GM12891 (cell line): ENCODE measurements around the gene LRRC4B.

Experiments used
- DNase-seq: peaks from one replicate; pipeline ENCODE4 v3.0.0; 2011; ENCODE audit warnings: low spot score; ENCODE audit not compliant: insufficient read length
- FAIRE-seq: peaks from 2 replicates; lab custom pipeline; 2011; peaks lifted over from hg19 to GRCh38; lab: Jason Lieb, UNC
- PAX5 ChIP-seq: IDR thresholded peaks from 2 replicates; pipeline ENCODE4 v1.6.1; 2011; ENCODE audit warnings: low read length, moderate library complexity, mild to moderate bottlenecking; ENCODE audit not compliant: insufficient read depth, severe bottlenecking
- POLR2A ChIP-seq: IDR thresholded peaks from 2 replicates; pipeline ENCODE4 v1.6.1; 2011; ENCODE audit warnings: low read depth, low read length, control low read depth
- POLR2AphosphoS5 ChIP-seq: IDR thresholded peaks from 2 replicates; pipeline ENCODE4 v1.6.1; 2011; ENCODE audit warnings: low read depth, low read length, control low read depth
- POU2F2 ChIP-seq: IDR thresholded peaks from 2 replicates; pipeline ENCODE4 v1.6.1; 2011; ENCODE audit warnings: low read depth, mild to moderate bottlenecking, control low read depth, low read length, moderate library complexity
- SPI1 ChIP-seq: IDR thresholded peaks from 2 replicates; pipeline ENCODE4 v1.6.1; 2011; ENCODE audit warnings: low read depth, low read length, control low read depth
- TAF1 ChIP-seq: IDR thresholded peaks from 2 replicates; pipeline ENCODE4 v1.6.1; 2011; ENCODE audit warnings: low read depth, low read length, control low read depth

LRRC4B gene

GRCh38 chr19:50522881-50523280 is 45.4 kb downstream of the LRRC4B start:
- FAIRE-seq: no peak
- DNase-seq: no peak
- TF ChIP-seq PAX5 (no peak), POLR2A (no peak), SPI1 (no peak), POU2F2 (no peak), POLR2AphosphoS5 (no peak), TAF1 (no peak)

GRCh38 chr19:50520822-50521465 is 47.3 kb downstream of the LRRC4B start:
- DNase-seq (no peak), FAIRE-seq (no peak)
- TF ChIP-seq POU2F2 (no peak), TAF1 (no peak), POLR2A (no peak), POLR2AphosphoS5 (no peak), SPI1 (no peak), PAX5 (no peak)

DNA sequence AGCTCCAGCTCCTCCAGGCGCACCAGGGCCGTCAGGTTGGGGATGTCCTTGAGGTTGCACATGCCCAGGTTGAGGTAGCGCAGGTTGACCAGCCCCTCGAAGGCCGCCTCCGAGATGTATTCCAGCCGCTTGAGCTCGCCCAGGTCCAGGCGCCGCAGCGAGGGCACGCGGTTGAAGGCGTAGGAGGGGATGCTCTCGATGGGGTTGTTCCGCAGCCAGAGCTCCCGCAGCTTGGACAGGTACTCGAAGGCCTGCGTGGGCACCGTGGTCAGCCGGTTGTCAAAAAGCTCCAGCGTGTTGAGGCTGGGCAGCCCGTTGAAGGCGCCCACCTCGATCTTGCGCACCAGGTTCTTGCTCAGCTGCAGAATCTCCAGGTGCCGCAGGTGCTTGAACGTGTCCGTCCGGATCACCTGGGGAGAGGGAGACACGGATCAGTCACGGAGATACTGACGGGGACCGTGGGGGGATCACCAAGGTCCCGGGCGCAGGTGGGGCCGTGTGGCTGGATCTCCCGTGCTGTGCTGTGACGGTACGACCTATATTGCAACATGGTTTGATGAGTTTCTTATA is 49.1 kb downstream of the LRRC4B start:
- TF ChIP-seq TAF1 (no peak), PAX5 (no peak), POLR2A (no peak), POLR2AphosphoS5 (no peak), SPI1 (no peak), POU2F2 (no peak)
- DNase-seq (no peak), FAIRE-seq (no peak)

DNA sequence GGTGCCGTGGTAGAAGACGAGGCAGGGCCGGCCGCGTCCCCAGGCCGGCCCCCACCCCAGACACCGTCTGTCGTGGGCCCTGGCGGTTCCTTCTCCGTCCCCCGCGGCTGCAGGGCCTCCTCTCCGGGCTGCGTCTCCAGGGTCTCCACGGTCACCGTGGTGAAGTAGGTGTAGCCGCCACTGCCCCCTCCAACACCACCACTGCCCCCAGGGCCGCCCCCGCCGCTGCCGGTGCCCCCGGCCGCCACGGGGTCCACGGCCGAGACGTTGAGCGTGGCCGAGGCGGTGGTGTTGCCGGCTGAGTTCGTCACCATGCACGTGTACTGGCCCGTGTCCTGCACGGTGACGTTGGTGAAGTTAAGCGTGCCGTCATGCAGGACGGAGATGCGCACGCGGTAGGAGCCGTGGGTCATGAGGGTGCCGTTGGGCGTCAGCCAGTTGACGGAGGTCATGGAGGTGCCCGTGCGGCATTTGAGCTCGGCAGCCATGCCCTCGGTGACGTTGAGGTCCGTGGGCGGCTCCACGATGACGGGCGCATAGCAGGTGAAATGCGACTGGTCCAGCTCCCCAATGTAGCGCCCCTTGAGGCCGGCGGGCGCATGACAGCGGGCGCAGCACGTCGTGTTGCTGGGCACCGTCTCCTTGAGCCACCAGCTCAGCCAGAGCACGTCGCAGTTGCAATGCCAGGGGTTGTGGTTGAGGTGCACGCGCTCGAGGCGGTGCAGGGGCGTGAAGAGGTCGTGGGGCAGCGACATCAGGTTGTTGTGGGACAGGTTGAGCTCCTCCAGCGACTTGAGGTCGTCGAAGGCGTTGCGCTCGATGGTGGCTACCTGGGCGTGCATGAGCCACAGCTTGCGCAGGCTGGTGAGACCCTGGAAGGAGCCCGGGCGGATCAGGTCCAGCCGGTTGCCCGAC is 49.9 kb downstream of the LRRC4B start:
- no peak for DNase-seq
- FAIRE-seq: no peak
- TF ChIP-seq POU2F2: no peak
- no peak for TF ChIP-seq POLR2AphosphoS5
- TF ChIP-seq TAF1: no peak
- no peak for TF ChIP-seq PAX5
- TF ChIP-seq SPI1: no peak
- TF ChIP-seq POLR2A: no peak

DNA sequence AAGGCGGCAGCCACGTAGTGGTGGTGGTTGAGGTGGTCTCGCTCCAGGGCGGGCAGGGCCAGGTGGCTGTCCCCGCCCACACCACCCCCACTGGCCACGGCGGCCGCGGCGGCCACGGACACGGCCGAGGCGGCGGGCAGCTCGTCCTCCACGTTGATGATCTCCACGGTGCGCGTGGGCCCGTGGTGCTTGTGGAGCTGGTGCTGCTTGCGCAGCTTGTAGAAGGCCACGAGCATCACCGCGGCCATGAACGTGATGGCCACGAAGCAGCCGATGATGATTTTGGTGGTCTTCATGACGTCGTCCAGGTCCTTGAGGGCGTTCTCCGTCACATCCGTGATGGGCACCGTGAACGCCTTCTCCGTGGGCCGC is 50.5 kb downstream of the LRRC4B start:
- TF ChIP-seq POU2F2: no peak
- no peak for TF ChIP-seq POLR2A
- TF ChIP-seq POLR2AphosphoS5: no peak
- no peak for TF ChIP-seq PAX5
- TF ChIP-seq TAF1: no peak
- TF ChIP-seq SPI1: no peak
- DNase-seq: no peak
- no peak for FAIRE-seq

- FAIRE-seq (no peak), DNase-seq (no peak)
- no peak for TF ChIP-seq POLR2AphosphoS5
Observed at GRCh38 chr19:50516964-50517703, 51.1 kb downstream of the LRRC4B start.

DNA sequence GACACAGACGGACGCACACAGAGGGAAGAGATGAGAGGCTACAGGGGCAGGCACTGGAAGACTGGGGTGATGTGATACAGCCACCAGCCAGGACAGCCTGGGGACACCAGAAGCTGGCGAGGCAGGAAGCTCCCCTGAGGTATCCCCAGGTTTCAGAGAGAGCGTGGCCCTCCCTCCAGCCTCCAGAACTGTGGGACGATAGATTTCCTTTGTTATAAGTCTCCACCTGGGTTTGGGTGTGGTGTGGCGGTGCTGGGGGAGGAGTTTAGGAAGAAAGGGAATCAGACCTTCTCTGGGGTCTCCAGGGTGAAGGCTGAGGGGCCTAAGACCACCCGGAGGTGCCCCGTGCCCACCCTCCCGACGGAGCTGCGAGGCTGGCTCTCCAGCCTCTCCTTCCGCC is 51.8 kb downstream of the LRRC4B start:
- DNase-seq: no peak
- TF ChIP-seq POLR2AphosphoS5 (no peak), POLR2A (no peak), POU2F2 (no peak), PAX5 (no peak), TAF1 (no peak), SPI1 (no peak)

GRCh38 chr19:50515168-50515561 is 53.1 kb downstream of the LRRC4B start:
- no peak for FAIRE-seq
- DNase-seq: no peak
- TF ChIP-seq POU2F2 (no peak), POLR2A (no peak), PAX5 (no peak), TAF1 (no peak), SPI1 (no peak), POLR2AphosphoS5 (no peak)

More for the DNA sequence above, 51.8 kb downstream of the LRRC4B start:
- no peak for FAIRE-seq

GRCh38 chr19:50514346-50515167 is 53.7 kb downstream of the LRRC4B start:
- FAIRE-seq (no peak), DNase-seq (no peak)
- TF ChIP-seq SPI1 (no peak), PAX5 (no peak), POLR2AphosphoS5 (no peak), TAF1 (no peak)
